ENCODE results near the gene CLSTN1.
"Not testable (repeated sequence)": the region's sequence is repeated elsewhere in the genome, so short reads cannot be mapped to it uniquely, and the experiment has no call there.

CLSTN1 gene

DNA sequence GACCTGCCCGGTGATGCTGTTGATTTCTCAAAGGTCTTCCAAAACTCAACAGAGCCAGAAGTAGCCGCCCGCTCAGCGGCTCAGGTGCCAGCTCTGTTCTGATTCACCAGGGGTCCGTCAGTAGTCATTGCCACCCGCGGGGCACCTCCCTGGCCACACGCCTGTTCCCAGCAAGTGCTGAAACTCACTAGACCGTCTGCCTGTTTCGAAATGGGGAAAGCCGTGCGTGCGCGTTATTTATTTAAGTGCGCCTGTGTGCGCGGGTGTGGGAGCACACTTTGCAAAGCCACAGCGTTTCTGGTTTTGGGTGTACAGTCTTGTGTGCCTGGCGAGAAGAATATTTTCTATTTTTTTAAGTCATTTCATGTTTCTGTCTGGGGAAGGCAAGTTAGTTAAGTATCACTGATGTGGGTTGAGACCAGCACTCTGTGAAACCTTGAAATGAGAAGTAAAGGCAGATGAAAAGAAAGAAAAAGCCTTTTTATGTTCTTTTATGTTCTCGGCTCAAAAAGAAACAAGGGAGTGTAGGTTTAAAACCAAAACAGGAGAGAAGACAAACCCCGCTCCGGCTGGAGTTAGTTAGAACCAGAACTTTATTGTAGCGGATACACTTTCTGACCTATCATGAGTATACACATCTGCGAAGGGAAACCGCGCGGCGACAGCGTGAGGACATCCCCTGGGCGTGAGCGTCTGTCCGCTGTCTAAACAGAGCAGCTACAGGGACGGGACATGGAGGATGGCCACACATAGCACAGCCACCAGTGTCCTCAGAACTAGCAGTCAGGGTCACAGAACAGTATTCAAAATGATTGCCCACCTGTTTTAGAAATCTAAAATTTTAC lies 95.1 kb downstream of the CLSTN1 start:
- no peak for FAIRE-seq

DNA sequence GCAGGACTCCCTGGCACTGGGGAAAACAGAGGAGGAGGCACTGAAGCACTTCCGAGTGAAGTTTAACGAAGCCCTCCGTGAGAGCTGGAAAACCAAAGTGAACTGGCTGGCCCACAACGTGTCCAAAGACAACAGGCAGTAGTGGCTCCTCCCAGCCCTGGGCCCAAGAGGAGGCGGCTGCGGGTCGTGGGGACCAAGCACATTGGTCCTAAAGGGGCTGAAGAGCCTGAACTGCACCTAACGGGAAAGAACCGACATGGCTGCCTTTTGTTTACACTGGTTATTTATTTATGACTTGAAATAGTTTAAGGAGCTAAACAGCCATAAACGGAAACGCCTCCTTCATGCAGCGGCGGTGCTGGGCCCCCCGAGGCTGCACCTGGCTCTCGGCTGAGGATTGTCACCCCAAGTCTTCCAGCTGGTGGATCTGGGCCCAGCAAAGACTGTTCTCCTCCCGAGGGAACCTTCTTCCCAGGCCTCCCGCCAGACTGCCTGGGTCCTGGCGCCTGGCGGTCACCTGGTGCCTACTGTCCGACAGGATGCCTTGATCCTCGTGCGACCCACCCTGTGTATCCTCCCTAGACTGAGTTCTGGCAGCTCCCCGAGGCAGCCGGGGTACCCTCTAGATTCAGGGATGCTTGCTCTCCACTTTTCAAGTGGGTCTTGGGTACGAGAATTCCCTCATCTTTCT lies 96.7 kb downstream of the CLSTN1 start:
- FAIRE-seq: no peak

DNA sequence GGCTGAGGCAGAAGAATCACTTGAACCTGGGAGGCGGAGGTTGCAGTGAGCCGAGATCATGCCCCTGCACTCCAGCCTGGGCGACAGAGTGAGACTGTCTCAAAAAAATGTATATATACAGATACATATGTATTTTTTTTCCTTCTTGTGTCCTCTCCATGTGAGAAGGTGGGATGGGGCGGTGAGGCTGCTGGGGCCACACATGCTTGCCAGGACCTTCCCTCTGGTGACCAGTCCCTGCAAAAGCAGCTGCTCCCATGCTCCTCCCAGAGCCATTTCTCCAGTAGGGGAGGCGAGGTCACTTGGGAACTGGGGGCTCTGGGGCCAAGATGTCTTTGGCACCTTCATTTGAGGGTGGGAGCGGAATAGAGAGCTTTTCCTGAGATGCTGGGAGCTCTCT lies 97.4 kb downstream of the CLSTN1 start:
- FAIRE-seq: no peak

DNA sequence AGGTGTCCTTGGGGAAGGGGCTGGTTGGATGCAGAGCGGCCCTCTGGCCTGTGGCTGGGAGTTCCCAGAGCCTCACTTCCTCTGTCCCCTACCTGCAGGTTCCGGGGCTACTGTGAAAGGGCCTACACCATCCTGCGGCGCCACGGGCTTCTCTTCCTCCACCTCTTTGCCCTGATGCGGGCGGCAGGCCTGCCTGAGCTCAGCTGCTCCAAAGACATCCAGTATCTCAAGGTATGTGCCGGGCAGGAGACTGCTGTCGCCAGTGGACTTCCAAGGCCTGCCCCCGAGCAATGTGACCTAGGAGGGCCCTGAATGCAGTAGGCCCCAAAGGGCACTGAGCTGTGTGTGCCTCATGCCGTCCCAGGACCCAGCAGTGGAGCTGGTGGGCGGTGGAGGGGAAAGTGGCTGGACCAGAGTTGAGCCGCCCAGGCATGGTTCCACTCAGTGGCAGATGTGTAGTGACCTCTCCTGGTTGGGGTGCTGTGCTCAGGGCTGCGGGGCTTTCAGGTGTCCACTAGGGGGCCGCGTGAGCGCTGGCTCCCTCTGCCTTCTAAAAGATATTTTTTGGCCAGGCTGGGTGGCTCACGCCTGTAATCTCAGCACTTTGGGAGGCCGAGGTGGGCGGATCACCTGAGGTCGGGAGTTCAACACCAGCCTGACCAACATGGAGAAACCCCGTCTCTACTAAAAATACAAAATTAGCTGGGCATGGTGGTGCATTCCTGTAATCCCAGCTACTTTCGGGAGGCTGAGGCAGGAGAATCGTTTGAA lies 98.9 kb downstream of the CLSTN1 start:
- FAIRE-seq: no peak

DNA sequence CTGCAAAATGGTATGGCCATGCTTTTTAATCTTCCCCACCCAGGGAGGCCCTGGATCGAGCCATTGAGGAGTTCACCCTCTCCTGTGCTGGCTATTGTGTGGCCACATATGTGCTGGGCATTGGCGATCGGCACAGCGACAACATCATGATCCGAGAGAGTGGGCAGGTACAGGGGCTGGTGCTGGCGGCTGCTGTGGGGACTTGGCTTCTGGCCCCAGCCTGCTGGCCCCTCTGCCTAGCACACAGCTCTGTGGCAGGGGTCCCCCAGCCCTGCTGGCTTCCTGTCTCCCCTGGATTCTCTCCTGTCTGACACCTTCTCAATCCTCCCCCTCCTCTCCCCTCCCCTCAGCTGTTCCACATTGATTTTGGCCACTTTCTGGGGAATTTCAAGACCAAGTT lies 99.8 kb downstream of the CLSTN1 start:
- FAIRE-seq: no peak

DNA sequence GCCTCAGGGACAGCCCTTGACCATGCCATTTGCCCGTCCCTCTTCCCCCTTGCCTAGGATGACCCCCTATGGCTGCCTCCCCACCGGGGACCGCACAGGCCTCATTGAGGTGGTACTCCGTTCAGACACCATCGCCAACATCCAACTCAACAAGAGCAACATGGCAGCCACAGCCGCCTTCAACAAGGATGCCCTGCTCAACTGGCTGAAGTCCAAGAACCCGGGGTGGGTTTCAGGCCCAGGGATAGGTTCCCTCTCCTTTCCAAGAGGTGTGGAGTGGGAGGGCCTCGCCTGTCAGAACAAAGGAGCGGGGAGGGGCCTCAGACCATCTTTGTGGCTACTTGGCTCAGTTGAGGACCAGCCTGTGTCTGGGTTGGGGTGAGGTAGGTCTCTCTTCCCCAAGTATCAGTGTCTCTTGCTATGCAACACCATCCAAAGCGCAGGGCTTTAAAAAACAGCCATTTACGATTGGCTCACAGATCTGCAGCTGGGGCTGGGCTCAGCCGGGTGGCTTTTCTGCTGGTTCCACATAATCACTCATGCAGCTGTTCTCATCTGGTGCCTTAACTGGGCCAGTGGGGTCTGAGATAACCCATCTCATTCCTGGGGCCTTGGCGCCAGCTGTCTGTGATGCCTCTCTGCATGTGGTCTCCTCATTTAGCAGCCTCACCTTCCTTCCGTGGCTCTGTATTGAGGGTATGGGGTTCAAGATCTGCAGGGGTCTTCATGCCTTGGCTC lies 100.5 kb downstream of the CLSTN1 start:
- no peak for FAIRE-seq

DNA sequence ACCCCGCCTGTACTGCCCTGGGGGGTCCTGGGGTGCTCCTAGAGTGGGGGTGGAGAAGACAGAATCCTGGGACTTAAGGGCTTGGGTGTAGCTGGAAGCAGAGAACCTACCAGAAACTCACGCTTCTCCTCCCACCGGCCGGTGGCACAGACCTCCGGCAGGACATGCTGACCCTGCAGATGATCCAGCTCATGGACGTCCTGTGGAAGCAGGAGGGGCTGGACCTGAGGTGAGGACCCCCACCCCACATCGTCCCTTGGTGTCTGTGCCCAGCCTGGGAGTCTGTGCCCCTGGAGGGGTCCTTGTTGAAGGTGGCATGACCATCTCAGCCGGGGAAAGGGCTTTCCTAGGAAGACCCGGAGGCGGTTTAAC lies 101.4 kb downstream of the CLSTN1 start:
- FAIRE-seq: no peak

DNA sequence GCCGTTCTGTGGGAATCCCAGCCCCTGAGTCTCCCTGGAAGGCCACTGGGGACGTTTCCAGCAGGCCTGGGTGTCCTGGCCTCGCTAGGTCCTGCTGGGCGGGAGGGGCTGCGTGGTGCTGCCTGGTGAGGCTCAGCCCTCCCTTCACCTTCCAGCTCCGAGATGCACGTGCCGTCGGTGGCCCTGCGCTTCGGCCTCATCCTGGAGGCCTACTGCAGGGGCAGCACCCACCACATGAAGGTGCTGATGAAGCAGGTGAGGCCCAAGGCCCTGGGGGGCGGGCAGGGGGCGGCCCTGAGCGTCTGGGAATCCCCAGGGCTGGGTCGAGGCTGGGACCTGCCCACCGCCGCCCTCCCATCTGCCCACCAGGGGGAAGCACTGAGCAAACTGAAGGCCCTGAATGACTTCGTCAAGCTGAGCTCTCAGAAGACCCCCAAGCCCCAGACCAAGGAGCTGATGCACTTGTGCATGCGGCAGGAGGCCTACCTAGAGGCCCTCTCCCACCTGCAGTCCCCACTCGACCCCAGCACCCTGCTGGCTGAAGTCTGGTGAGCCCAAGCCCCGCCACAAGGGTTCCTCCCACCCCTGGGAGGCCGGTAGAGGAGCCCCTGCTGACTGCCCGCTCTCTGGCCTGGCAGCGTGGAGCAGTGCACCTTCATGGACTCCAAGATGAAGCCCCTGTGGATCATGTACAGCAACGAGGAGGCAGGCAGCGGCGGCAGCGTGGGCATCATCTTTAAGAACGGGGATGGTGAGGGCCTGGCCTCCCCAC lies 102.0 kb downstream of the CLSTN1 start:
- no peak for FAIRE-seq

DNA sequence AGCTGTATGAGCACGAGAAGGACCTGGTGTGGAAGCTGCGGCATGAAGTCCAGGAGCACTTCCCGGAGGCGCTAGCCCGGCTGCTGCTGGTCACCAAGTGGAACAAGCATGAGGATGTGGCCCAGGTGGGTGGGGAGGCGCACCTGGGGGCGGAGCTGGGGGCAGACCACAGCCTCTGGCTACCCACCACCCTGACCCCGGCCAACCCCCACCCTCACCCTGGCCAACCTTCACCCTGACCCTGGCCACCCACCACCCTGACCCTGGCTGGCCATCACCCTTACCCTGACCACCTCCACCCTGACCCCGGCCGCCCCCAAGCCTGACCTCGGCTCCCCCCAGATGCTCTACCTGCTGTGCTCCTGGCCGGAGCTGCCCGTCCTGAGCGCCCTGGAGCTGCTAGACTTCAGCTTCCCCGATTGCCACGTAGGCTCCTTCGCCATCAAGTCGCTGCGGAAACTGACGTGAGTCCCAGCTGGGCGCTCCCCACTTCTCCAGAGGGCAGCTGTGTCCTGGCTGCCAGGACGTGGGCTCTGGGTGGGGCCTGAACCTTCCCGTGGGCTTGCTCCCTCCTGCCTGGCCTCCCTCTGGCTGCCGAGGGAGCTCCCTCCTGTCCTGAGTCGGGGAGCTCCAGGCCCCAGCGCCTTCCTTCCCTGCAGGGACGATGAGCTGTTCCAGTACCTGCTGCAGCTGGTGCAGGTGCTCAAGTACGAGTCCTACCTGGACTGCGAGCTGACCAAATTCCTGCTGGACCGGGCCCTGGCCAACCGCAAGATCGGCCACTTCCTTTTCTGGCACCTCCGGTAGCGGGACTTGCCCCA lies 102.8 kb downstream of the CLSTN1 start:
- FAIRE-seq: no peak

DNA sequence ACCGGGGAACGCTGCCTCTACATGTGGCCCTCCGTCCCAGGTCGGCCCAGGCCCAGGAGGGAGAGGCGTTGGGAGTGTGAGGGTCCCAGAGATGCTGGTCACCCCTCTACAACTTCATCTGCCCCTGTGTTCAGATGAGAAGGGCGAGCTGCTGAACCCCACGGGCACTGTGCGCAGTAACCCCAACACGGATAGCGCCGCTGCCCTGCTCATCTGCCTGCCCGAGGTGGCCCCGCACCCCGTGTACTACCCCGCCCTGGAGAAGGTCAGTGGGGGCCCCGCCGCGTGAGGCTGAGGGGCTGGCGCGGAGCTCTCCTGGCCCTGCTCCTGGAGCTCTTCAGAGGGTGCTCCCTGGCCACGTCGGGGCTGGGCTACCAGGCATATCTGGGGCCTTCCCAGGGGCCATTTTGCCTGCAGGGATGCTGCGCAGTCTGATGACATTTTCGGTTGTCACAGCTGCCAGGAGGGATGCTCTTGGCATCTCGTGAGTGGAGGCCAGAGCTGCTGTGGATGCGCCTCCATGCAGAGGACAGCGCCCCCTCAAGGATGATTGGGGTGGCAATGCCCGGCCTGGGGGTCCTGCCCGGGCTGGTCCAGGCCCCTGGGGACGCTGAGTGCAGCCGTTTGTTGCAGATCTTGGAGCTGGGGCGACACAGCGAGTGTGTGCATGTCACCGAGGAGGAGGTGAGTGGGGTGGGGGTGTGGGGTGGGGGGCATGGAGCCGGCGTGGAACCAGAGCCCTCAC lies 103.6 kb downstream of the CLSTN1 start:
- FAIRE-seq: no peak

DNA sequence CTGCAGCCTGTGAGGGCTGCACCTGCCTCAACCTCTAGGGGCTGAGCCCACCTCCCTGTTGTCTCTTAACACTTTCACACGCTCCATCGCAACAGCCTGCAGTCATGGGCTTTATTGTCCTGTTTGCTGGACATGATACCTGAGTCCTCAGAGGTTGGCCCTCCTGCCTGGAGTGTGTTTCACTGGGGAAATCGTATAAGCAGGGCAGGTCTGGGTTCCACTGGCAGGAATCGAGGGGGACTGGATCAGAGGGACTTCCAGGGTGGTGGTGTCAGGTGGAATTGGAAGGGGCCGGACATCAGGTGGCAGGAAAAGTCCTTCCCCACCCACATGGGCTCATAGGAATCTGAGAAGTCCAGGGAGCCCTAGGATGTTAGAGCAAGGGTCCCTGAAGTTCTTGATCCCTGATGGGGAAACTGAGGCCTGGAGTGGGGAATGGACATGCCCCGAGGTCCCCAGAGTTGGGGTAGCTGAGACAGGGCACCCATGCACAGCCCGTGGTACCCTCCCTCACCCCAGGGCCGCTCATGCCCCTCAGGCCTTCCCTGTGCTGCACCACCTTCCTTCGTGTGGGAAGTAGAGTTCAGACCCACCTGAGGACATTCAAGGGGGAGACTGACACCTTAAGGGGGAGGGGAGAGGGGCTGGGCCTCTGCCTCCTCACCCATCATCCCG lies 105.6 kb downstream of the CLSTN1 start:
- no peak for FAIRE-seq

DNA sequence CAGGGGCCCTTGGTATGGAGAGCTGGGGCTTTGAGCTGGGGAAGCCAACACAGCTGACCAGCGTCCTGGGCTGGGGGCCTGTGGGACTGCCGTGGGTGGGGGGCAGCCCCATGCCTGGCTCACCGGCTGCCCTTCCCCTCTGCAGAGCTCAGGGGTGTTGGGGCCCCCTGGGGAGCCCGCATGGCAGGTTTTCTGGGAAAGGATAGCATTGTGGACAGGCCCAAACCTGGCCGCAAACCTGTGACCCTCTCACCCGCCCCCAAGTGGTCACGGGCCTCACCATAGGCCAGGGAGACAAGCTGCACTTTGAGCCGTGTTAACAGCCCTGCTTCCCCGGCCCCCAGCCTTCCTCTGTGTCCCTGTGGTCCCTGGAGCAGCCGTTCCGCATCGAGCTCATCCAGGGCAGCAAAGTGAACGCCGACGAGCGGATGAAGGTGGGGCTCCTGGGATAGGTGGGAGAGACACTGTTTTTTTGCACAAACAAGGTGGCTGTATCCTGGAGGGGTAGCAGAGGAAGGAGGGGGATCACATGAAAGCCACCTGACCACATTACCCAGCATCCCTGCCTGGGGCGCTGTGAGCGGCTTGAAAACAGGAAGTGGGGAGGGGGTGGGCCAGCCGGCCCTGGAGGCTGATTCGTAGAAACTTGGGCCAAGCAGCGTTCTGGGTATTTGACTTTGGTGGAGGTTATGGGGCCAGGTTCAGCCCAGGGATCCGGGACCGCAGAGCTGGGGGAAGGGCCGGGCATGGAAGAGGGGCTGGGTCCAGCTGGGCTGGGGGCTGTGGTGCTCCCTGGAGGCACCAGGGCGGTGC lies 106.4 kb downstream of the CLSTN1 start:
- FAIRE-seq: no peak

DNA sequence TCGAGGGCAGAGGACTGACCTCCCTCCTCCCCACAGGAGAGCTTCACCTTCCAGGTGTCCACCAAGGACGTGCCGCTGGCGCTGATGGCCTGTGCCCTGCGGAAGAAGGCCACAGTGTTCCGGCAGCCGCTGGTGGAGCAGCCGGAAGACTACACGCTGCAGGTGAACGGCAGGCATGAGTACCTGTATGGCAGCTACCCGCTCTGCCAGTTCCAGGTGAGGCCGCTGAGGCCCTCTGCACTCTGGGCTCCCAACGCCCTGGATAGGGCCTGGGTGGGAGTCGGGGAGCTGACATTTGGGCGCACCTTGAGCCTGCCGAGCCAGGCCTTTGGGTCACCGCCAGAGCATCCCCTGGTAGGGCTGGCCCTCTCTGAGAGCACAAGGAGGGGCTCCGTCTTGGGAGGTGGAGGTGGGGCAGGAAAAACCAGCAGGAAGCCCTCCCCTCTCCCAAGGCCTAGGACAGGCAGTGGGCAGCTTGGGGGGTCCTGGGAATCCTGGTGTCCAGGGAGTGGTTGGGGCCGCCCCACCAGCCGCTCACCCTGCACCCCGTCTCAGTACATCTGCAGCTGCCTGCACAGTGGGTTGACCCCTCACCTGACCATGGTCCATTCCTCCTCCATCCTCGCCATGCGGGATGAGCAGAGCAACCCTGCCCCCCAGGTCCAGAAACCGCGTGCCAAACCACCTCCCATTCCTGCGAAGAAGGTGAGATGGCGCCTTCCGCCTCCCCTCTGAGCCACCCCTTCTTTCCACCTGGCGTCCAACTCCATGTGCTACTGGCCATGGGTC lies 107.2 kb downstream of the CLSTN1 start:
- no peak for FAIRE-seq

DNA sequence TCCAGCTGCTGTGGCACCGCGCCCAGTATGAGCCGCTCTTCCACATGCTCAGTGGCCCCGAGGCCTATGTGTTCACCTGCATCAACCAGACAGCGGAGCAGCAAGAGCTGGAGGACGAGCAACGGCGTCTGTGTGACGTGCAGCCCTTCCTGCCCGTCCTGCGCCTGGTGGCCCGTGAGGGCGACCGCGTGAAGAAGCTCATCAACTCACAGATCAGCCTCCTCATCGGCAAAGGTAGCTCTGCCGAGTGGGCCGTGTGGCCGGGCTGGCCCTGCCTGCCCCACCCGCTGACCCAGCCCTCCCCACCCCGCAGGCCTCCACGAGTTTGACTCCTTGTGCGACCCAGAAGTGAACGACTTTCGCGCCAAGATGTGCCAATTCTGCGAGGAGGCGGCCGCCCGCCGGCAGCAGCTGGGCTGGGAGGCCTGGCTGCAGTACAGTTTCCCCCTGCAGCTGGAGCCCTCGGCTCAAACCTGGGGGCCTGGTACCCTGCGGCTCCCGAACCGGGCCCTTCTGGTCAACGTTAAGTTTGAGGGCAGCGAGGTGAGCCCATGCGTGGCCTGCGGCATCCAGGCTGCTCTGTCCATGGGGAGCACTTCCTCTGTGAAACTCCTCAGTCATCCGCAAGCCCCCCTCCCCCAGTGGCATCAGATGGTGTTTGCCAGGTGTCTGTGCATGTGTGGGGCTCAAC lies 108.1 kb downstream of the CLSTN1 start:
- FAIRE-seq: no peak

DNA sequence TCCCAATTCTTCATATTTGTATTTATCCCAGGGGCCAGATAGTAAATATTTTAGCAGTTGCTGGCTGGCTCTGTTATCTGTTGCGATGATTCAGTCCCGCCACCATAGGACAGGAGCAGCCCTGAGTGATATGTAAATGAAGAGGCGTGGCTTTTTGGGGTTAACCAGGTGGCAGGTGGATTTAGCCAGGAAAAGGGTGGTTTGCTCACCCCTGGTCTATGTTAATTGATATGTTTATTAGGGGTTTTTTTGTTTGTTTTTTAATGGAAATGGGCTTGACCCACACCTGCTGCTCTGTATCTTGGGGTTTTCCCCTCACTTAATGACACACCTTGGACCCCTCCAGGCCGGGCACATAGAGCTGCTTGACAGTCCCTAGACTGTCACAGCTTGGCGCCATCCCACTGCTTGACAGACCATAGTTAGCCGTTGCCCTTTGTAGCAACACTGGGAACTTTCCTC lies 109.5 kb downstream of the CLSTN1 start:
- no peak for FAIRE-seq

DNA sequence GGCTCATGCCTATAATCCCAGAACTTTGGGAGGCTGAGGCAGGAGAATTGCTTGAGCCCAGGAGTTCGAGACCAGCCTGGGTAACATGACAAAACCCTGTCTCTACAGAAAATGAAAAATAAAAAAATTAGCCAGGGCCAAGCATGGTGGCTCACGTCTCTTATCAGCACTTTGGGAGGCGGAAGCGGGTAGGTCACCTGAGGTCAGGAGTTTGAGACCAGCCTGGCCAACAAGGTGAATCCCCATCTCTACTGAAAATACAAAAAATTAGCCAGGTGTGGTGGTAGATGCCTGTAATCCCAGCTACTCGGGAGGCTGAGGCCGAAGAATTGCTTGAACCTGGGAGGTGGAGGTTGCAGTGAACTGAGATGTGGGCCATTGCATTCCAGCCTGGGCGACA lies 111.0 kb downstream of the CLSTN1 start:
- FAIRE-seq: not testable (repeated sequence)

DNA sequence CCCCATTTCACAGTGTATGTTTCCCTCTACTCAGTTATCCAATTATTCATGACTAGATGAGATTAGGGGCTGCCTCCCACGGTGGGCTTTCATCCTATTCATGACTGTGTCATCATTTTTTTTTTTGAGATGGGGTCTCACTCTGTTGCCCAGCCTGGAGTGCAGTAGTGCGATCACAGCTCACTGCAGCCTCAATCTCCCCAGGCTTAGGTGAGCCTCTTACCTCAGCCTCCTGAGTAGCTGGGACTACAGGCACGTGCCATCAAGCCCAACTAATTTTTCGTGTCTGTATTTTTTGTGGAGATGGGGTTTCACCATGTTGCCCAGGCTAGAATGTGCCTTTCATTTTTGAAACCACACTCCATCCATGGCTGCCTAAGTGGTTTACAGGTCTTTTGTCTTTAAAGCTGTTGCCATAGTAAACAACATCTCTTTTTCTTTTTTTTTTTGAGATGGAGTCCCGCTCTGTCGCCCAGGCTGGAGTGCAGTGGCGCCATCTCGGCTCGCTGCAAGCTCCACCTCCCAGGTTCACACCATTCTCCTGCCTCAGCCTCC lies 112.2 kb downstream of the CLSTN1 start:
- no peak for FAIRE-seq
